Skeletal muscle satellite cell (primary cell): ENCODE data around the gene ENTPD6.
A peak's percentile ranks its signal among the peaks of the same experiment; 100 is the strongest.
"Not testable (repeated sequence)": the region's sequence is repeated elsewhere in the genome, so short reads cannot be mapped to it uniquely, and the experiment has no call there.

Experiments
- H3K27me3 ChIP-seq: 2 replicates; pipeline ENCODE4 v1.7.0; 2013; ENCODE audit warnings: low read length; ENCODE audit not compliant: control insufficient read depth, insufficient read depth
- H3K36me3 ChIP-seq: 2 replicates; pipeline ENCODE4 v1.7.0; 2013; ENCODE audit warnings: mild to moderate bottlenecking, control low read depth, low read length; ENCODE audit not compliant: insufficient read depth
- H3K4me1 ChIP-seq: 2 replicates; pipeline ENCODE4 v1.7.0; 2013; ENCODE audit warnings: low read length; ENCODE audit not compliant: control insufficient read depth, insufficient read depth
- H3K4me2 ChIP-seq: 2 replicates; pipeline ENCODE4 v1.7.0; 2013; ENCODE audit warnings: mild to moderate bottlenecking, low read length
- H3K4me3 ChIP-seq: 2 replicates; pipeline ENCODE4 v1.7.0; 2013; ENCODE audit warnings: low read length
- H3K9ac ChIP-seq: 2 replicates; pipeline ENCODE4 v1.7.0; 2013; ENCODE audit warnings: mild to moderate bottlenecking, low read depth, low read length, moderate library complexity
- H3K9me3 ChIP-seq: replicated peaks from 2 replicates; pipeline ENCODE4 v1.7.0; 2013; ENCODE audit warnings: mild to moderate bottlenecking, control low read depth, low read length

The ENTPD6 gene

GRCh38 chr20:25240851-25241658 lies 45.5 kb downstream of the ENTPD6 start:
- H3K27me3 ChIP-seq, H3K9me3 ChIP-seq, H3K9ac ChIP-seq, H3K4me3 ChIP-seq, H3K36me3 ChIP-seq, H3K4me2 ChIP-seq: not testable (repeated sequence)
- H3K4me1 ChIP-seq: peaks cover 44% of the 10 kb centered on the region

- not testable (repeated sequence) for H3K4me3 ChIP-seq, H3K27me3 ChIP-seq, H3K9ac ChIP-seq, H3K9me3 ChIP-seq, H3K4me2 ChIP-seq, H3K36me3 ChIP-seq
- peaks cover 44% of the 10 kb centered on the region for H3K4me1 ChIP-seq
Observed at GRCh38 chr20:25241659-25241955, 46.1 kb downstream of the ENTPD6 start.

- no peaks in the 10 kb centered on the region for H3K36me3 ChIP-seq
Observed at GRCh38 chr20:25242231-25242630, 46.7 kb downstream of the ENTPD6 start.

GRCh38 chr20:25243416-25243979 lies 48.0 kb downstream of the ENTPD6 start:
- Histone ChIP-seq H3K9ac (no peak overlapping the region), H3K36me3 (no peaks in the 10 kb centered on the region), H3K9me3 (no peaks in the 10 kb centered on the region), H3K4me3 (no peak overlapping the region), H3K4me2 (no peak overlapping the region), H3K4me1 (peaks cover 38% of the 10 kb centered on the region), H3K27me3 (no peaks in the 10 kb centered on the region)

More at GRCh38 chr20:25242231-25242630, 46.7 kb downstream of the ENTPD6 start:
- H3K27me3 ChIP-seq: no peaks in the 10 kb centered on the region
- H3K4me3 ChIP-seq: no peak overlapping the region
- peaks cover 44% of the 10 kb centered on the region for H3K4me1 ChIP-seq
- no peak overlapping the region for H3K4me2 ChIP-seq
- no peaks in the 10 kb centered on the region for H3K9me3 ChIP-seq
- no peak overlapping the region for H3K9ac ChIP-seq

GRCh38 chr20:25244976-25245375 lies 49.5 kb downstream of the ENTPD6 start:
- H3K4me1 ChIP-seq: peaks cover 25% of the 10 kb centered on the region
- H3K27me3 ChIP-seq: no peaks in the 10 kb centered on the region
- H3K9ac ChIP-seq: no peak overlapping the region
- no peaks in the 10 kb centered on the region for H3K9me3 ChIP-seq
- no peak overlapping the region for H3K4me2 ChIP-seq
- H3K4me3 ChIP-seq: no peak overlapping the region
- H3K36me3 ChIP-seq: no peaks in the 10 kb centered on the region

GRCh38 chr20:25245461-25245860 lies 49.9 kb downstream of the ENTPD6 start:
- Histone ChIP-seq H3K36me3 (peaks cover 2% of the 10 kb centered on the region), H3K9ac (no peak overlapping the region), H3K27me3 (no peaks in the 10 kb centered on the region), H3K4me1 (peaks cover 30% of the 10 kb centered on the region), H3K4me2 (no peak overlapping the region), H3K9me3 (no peaks in the 10 kb centered on the region), H3K4me3 (no peak overlapping the region)

- Histone ChIP-seq H3K4me3 (peak overlapping the region; percentile 80), H3K9ac (peak overlapping the region; percentile 89), H3K36me3 (peaks cover 10% of the 10 kb centered on the region), H3K4me1 (peaks cover 32% of the 10 kb centered on the region), H3K4me2 (peak overlapping the region; percentile 91), H3K9me3 (no peaks in the 10 kb centered on the region), H3K27me3 (no peaks in the 10 kb centered on the region)
Observed at GRCh38 chr20:25246182-25246999, 50.9 kb downstream of the ENTPD6 start.

- peaks cover 14% of the 10 kb centered on the region for H3K36me3 ChIP-seq
- peaks cover 39% of the 10 kb centered on the region for H3K4me1 ChIP-seq
- peak overlapping the region; percentile 80 for H3K4me3 ChIP-seq
- peak overlapping the region; percentile 91 for H3K4me2 ChIP-seq
- peak overlapping the region; percentile 89 for H3K9ac ChIP-seq
- no peaks in the 10 kb centered on the region for H3K9me3 ChIP-seq
- no peaks in the 10 kb centered on the region for H3K27me3 ChIP-seq
Observed at GRCh38 chr20:25247000-25247517, 51.5 kb downstream of the ENTPD6 start.

GRCh38 chr20:25247518-25247955 lies 52.0 kb downstream of the ENTPD6 start:
- H3K4me3 ChIP-seq: peak overlapping the region; percentile 80
- H3K27me3 ChIP-seq: no peaks in the 10 kb centered on the region
- peaks cover 43% of the 10 kb centered on the region for H3K4me1 ChIP-seq
- peaks cover 19% of the 10 kb centered on the region for H3K36me3 ChIP-seq
- no peaks in the 10 kb centered on the region for H3K9me3 ChIP-seq
- H3K9ac ChIP-seq: peak overlapping the region; percentile 89
- H3K4me2 ChIP-seq: peak overlapping the region; percentile 91

GRCh38 chr20:25247956-25248785 lies 52.7 kb downstream of the ENTPD6 start, which contains the start of gene PYGB:
Gene PYGB (plus strand): TSS chr20:25248085. CDS start chr20:25248179, 94 bp downstream.
- Histone ChIP-seq H3K36me3 (peaks cover 25% of the 10 kb centered on the region), H3K9me3 (no peaks in the 10 kb centered on the region)

More at GRCh38 chr20:25247956-25248785, 52.7 kb downstream of the ENTPD6 start, which contains the start of gene PYGB:
- Histone ChIP-seq H3K4me1 (peaks cover 50% of the 10 kb centered on the region), H3K4me3 (peak within 1 kb of the TSS; percentile 80), H3K27me3 (no peaks in the 10 kb centered on the region), H3K4me2 (peak within 1 kb of the TSS; percentile 91), H3K9ac (peak within 1 kb of the TSS; percentile 94)
